CD4-positive, alpha-beta T cell (primary cell): Measurements from ENCODE around the gene SH3RF3. TPM values are rescaled to one million over a fixed set of nuclear protein-coding genes. Genes with fewer than 3 reads are reported as not detected.
"Not testable (repeated sequence)": the region's sequence is repeated elsewhere in the genome, so short reads cannot be mapped to it uniquely, and the experiment has no call there.

Experiments
- ATAC-seq: fragments of 200-7000 bp; cut with Tn5 transposase; one replicate; pipeline ENCODE4 v1.10.0; 2022; ENCODE audit warnings: mild to moderate bottlenecking; ENCODE audit not compliant: poor library complexity
- CTCF ChIA-PET: fragments of 350-600 bp; sonication (Branson Sonifier 250); formaldehyde crosslinking; loops from one replicate; lab custom pipeline; 2021; ENCODE audit warnings: antibody characterized with exemption, inconsistent platforms; lab: Charles Lee
- POLR2A ChIA-PET: fragments of 350-600 bp; sonication (Branson Sonifier 250); formaldehyde crosslinking; loops from one replicate; lab custom pipeline; 2021; ENCODE audit warnings: antibody characterized with exemption, inconsistent platforms; lab: Charles Lee
- DNase-seq, 14 experiments: peaks; one replicate each; pipeline ENCODE4 v3.0.0-alpha.2; 2013 to 2020; ENCODE audit warnings: mixed read lengths in 2 of 14
- H3K27ac ChIP-seq, 2 donors: one replicate each; pipeline versions ENCODE4 v1.5.1 to v1.7.0; 2013; ENCODE audit warnings: low read length in 2 of 2, low read depth in 1 of 2, mild to moderate bottlenecking in 1 of 2
- H3K27me3 ChIP-seq, 2 experiments: 1 replicate in 1 of 2; 2 replicates in 1 of 2; pipeline versions ENCODE4 v1.6.1 to v1.7.0; 2013; ENCODE audit warnings: low read length in 2 of 2, control low read depth in 1 of 2, mild to moderate bottlenecking in 1 of 2, moderate library complexity in 1 of 2; ENCODE audit not compliant: insufficient read depth in 2 of 2, control insufficient read depth in 1 of 2
- H3K36me3 ChIP-seq: one replicate; pipeline ENCODE4 v1.6.1; 2013; ENCODE audit warnings: low read length, control low read depth; ENCODE audit not compliant: insufficient read depth
- H3K4me1 ChIP-seq: one replicate; pipeline ENCODE4 v1.6.1; 2013; ENCODE audit warnings: low read length, control low read depth; ENCODE audit not compliant: insufficient read depth
- H3K4me3 ChIP-seq: one replicate; pipeline ENCODE4 v1.5.1; 2013; ENCODE audit warnings: mild to moderate bottlenecking, low read length, moderate library complexity
- H3K9me3 ChIP-seq, 2 experiments: 1 replicate in 1 of 2; 2 replicates in 1 of 2; pipeline versions ENCODE4 v1.6.1 to v1.7.0; 2013; ENCODE audit warnings: low read length in 2 of 2, mild to moderate bottlenecking in 2 of 2, control low read depth in 1 of 2, moderate library complexity in 1 of 2; ENCODE audit not compliant: control insufficient read depth in 1 of 2, insufficient read depth in 1 of 2
- H3K27ac Mint-ChIP-seq: one replicate; pipeline ENCODE4 v1.8.0; 2020; ENCODE audit warnings: mixed read lengths
- H3K27me3 Mint-ChIP-seq: one replicate; pipeline ENCODE4 v1.8.0; 2021; ENCODE audit warnings: mixed read lengths
- H3K36me3 Mint-ChIP-seq: one replicate; pipeline ENCODE4 v1.8.0; 2021; ENCODE audit warnings: low read depth, mixed read lengths
- H3K4me1 Mint-ChIP-seq: one replicate; pipeline ENCODE4 v1.8.0; 2021; ENCODE audit warnings: low read depth, mixed read lengths
- H3K4me3 Mint-ChIP-seq: one replicate; pipeline ENCODE4 v1.8.0; 2020; ENCODE audit warnings: mild to moderate bottlenecking, mixed read lengths
- H3K9me3 Mint-ChIP-seq: one replicate; pipeline ENCODE4 v1.8.0; 2020; ENCODE audit warnings: mixed read lengths
- intact Hi-C, 2 experiments: fragments of 100-400 bp; cut with DNase I in 1 of 2; cut with micrococcal nuclease in 1 of 2; formaldehyde crosslinking; loops; one replicate each; pipeline versions ENCODE4 v1.15.1 to v1.9.0; 2023 to 2025; cut with DNase I, micrococcal nuclease
- total RNA-seq, 174 experiments: library from RNA in 2 of 174; stranded (reverse) in 2 of 174; gene quantifications; one replicate each; pipeline ENCODE4 v1.2.3 and lab custom pipeline; 2021 to 2026
- TF ChIP-seq, protein P1 (sequence below): fragments of 200-600 bp; IDR thresholded peaks from one replicate; pipeline ENCODE4 v1.8.0; 2022; ENCODE audit warnings: antibody characterized with exemption, mild to moderate bottlenecking

The SH3RF3 gene
- total RNA-seq, 2 experiments from 2014 or later, result 5.2 to 5.9 TPM

GRCh38 chr2:109109342-109109741, 19.7 kb upstream of the SH3RF3 start:
- DNase-seq, result no peak
- Histone ChIP-seq H3K4me3 (no peak overlapping the region), H3K9me3 (no peaks in the 10 kb centered on the region), H3K4me1 (no peaks in the 10 kb centered on the region), H3K27ac (no peak overlapping the region), H3K27me3 (no peaks in the 10 kb centered on the region), H3K36me3 (no peaks in the 10 kb centered on the region)
- no peaks in the 10 kb centered on the region for H3K27me3 Mint-ChIP-seq
- H3K4me1 Mint-ChIP-seq, result peaks cover 4% of the 10 kb centered on the region
- intact Hi-C loops, result loop anchor here (5.0 to 10.0 kb wide), 2 partner anchors 75 to 77 kb away; no protein-coding TSS in a partner anchor
- no peak overlapping the region for H3K4me3 Mint-ChIP-seq
- CTCF ChIA-PET, result no interaction called here
- no peak for ATAC-seq
- POLR2A ChIA-PET, result no interaction called here
- no peaks in the 10 kb centered on the region for H3K9me3 Mint-ChIP-seq
- TF ChIP-seq, protein P1, sequence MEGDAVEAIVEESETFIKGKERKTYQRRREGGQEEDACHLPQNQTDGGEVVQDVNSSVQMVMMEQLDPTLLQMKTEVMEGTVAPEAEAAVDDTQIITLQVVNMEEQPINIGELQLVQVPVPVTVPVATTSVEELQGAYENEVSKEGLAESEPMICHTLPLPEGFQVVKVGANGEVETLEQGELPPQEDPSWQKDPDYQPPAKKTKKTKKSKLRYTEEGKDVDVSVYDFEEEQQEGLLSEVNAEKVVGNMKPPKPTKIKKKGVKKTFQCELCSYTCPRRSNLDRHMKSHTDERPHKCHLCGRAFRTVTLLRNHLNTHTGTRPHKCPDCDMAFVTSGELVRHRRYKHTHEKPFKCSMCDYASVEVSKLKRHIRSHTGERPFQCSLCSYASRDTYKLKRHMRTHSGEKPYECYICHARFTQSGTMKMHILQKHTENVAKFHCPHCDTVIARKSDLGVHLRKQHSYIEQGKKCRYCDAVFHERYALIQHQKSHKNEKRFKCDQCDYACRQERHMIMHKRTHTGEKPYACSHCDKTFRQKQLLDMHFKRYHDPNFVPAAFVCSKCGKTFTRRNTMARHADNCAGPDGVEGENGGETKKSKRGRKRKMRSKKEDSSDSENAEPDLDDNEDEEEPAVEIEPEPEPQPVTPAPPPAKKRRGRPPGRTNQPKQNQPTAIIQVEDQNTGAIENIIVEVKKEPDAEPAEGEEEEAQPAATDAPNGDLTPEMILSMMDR, result no peak
- no peaks in the 10 kb centered on the region for H3K36me3 Mint-ChIP-seq
- H3K27ac Mint-ChIP-seq, result no peak overlapping the region

DNA sequence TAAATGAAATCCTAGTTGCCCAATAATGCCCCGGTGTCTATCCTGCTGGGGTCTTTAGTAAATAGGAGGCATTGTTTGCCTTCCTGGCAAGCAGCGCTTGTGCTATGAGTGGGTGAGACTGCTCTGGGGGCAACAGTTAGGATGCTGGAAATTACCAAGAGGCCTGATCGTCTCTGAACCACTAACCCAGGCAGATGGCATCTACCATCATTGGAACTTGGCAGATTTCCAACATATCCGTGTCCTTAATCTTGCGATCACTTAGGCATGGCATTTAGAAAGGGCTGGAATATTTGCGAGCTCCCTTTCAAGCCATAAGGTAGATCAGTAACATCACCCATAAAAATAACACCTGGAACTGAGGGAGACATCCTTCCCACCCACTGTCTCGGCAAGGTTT, 18.8 kb upstream of the SH3RF3 start:
- no peaks in the 10 kb centered on the region for H3K27me3 ChIP-seq
- Mint-ChIP-seq H3K4me1 (peaks cover 1% of the 10 kb centered on the region), H3K4me3 (no peak overlapping the region), H3K36me3 (no peaks in the 10 kb centered on the region), H3K9me3 (no peaks in the 10 kb centered on the region), H3K27ac (no peak overlapping the region), H3K27me3 (no peaks in the 10 kb centered on the region)
- no peak overlapping the region for H3K4me3 ChIP-seq
- H3K36me3 ChIP-seq, result no peaks in the 10 kb centered on the region
- DNase-seq (no peak), ATAC-seq (no peak)
- H3K9me3 ChIP-seq, result no peaks in the 10 kb centered on the region
- CTCF ChIA-PET, result no interaction called here
- POLR2A ChIA-PET, result no interaction called here
- TF ChIP-seq, protein P1, result no peak
- intact Hi-C loops, result no loop called here
- H3K27ac ChIP-seq, result no peak overlapping the region
- H3K4me1 ChIP-seq, result no peaks in the 10 kb centered on the region

DNA sequence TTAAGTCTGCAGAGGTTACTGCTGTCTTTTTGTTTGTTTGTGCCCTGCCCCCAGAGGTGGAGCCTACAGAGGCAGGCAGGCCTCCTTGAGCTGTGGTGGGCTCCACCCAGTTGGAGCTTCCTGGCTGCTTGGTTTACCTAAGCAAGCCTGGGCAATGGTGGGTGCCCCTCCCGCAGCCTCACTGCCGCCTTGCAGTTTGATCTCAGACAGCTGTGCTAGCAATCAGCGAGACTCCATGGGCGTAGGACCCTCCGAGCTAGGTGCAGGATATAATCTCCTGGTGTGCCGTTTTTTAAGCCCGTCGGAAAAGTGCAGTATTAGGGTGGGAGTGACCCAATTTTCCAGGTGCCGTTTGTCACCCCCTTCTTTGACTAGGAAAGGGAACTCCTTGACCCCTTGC, 11.8 kb upstream of the SH3RF3 start:
- POLR2A ChIA-PET, ATAC-seq, H3K36me3 Mint-ChIP-seq: not testable (repeated sequence)

GRCh38 chr2:109117780-109118179, 11.2 kb upstream of the SH3RF3 start:
- Mint-ChIP-seq H3K27me3 (no peaks in the 10 kb centered on the region), H3K27ac (no peak overlapping the region), H3K4me1 (peaks cover 17% of the 10 kb centered on the region), H3K4me3 (no peak overlapping the region), H3K9me3 (no peaks in the 10 kb centered on the region), H3K36me3 (no peaks in the 10 kb centered on the region)
- Histone ChIP-seq H3K9me3 (no peaks in the 10 kb centered on the region), H3K36me3 (no peaks in the 10 kb centered on the region), H3K27ac (no peak overlapping the region), H3K27me3 (no peaks in the 10 kb centered on the region), H3K4me1 (peaks cover 4% of the 10 kb centered on the region), H3K4me3 (no peak overlapping the region)
- intact Hi-C loops, result no loop called here
- TF ChIP-seq, protein P1, result no peak
- CTCF ChIA-PET, result no interaction called here
- ATAC-seq (no peak), DNase-seq (no peak)
- POLR2A ChIA-PET, result interaction anchor here (1.0 kb wide), 1 partner anchor 86 kb away, joined by 3 read pairs; no protein-coding TSS in a partner anchor

More for the DNA sequence above, 11.8 kb upstream of the SH3RF3 start:
- H3K27ac Mint-ChIP-seq, H3K27me3 ChIP-seq, H3K4me3 ChIP-seq, H3K9me3 ChIP-seq, H3K27me3 Mint-ChIP-seq, H3K4me1 ChIP-seq, H3K36me3 ChIP-seq, H3K27ac ChIP-seq, CTCF ChIA-PET, H3K9me3 Mint-ChIP-seq, H3K4me3 Mint-ChIP-seq, DNase-seq, intact Hi-C loops: not testable (repeated sequence)
- peaks cover 17% of the 10 kb centered on the region for H3K4me1 Mint-ChIP-seq
